GM19324 (cell line): ENCODE data around the gene RPTOR.
"Not testable (repeated sequence)": the region's sequence is repeated elsewhere in the genome, so short reads cannot be mapped to it uniquely, and the experiment has no call there.

Source experiments
- ATAC-seq: cut with Tn5 transposase; IDR thresholded peaks from one replicate; pipeline ENCODE4 v1.9.1; 2021; ENCODE audit warnings: mild to moderate bottlenecking, moderate library complexity; ENCODE audit not compliant: unreplicated experiment, low FRiP score

RPTOR gene

GRCh38 chr17:80803451-80804428 is 259.1 kb downstream of the RPTOR start:
- ATAC-seq: no peak

DNA sequence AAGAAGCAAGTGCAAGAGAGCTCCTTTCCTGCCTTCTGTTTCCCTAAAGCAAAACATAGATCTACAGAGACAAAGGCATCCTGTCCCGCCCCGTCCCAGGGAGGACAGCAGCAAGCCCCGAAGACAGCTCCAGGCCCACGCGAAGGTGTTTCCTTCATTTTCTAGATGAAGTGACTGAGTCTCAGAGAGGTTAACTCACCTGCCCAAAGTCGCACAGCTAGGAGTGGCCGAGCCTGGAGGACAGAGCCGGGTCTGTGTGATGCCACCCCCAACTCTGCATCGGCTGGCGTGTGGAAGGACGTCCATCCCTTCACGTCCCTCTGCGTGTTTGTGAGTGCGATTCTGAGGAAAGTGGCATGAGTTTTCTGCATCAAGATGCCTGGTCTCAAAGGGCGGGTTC is 259.8 kb downstream of the RPTOR start:
- no peak for ATAC-seq

- ATAC-seq: no peak
These were observed 260.6 kb downstream of the RPTOR start for GRCh38 chr17:80805032-80805751.

- ATAC-seq: no peak
These were observed 262.4 kb downstream of the RPTOR start for GRCh38 chr17:80807014-80807413.

- no peak for ATAC-seq
These were observed 263.2 kb downstream of the RPTOR start for GRCh38 chr17:80807882-80808281.

DNA sequence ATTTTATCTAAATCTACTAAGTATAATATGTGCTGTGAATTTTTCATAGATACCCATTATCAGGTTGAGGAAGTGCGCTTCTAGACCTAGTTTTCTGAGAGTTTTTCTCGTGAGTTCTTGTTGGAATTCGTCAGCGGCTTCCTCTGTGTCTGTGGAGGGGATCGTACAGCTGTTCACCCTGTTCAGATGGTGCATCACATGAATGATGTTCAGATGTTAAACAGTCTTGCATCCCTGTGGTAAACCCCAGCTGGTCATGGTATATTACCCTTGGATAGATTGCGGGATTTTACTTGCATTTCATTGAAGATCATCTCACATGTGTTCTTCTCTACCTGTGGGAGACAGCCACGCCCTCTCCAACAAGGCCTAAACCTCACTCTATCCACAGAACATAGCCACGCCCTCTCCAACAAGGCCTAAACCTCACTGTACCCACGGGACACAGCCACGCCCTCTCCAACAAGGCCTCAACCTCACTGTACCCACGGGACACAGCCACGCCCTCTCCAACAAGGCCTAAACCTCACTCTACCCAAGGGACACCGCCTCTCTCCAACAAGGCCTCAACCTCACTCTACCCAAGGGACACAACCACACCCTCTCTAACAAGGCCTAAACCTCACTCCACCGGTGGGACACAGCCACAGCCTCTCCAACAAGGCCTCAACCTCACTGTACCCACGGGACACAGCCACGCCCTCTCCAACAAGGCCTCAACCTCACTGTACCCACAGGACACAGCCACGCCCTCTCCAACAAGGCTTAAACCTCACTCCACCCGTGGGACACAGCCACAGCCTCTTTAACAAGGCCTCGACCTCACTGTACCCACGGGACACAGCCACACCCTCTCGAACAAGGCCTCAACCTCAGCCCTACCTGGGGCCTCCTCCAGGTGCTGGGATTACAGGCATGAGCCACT is 266.8 kb downstream of the RPTOR start:
- ATAC-seq: no peak

GRCh38 chr17:80812362-80813088 is 267.9 kb downstream of the RPTOR start:
- ATAC-seq: no peak

DNA sequence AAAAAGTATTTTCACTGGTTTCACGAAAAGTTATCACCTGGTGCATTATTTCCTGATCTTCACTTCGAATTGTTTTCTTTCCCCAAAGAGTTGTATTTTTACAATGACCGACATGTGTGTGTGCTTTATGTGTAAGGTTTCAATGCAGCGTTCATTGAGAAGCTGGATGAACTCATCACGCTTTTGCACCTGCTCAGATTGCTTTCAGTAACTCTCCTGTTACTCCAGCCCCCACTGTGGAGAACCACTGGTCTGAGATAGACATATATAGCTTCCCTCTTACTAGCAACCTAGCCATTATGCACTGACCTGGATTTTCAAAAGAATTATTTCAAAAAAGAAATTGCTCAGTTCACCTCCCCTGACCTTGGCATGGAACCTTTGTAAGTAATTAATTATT is 268.7 kb downstream of the RPTOR start:
- no peak for ATAC-seq

DNA sequence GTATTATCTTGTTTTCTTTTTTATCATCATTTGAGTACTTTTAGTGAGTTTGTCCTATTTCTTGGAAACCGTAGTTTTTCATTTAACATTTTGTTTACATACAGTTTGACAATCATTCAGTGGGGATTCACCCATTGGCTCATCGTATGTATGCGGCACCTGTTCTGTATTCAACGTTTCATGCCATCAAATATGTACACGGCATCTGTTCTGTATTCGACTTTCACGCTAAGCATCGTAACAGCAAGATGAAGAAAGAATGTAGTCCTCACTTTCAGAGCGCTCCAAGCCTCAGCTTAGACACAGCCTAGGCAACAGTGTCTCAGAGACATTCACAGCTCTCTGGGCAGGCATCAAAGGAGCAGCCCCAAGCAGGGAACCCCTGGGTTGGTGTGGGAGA is 269.9 kb downstream of the RPTOR start:
- no peak for ATAC-seq

- ATAC-seq: no peak
These were observed 270.6 kb downstream of the RPTOR start for GRCh38 chr17:80815151-80815681.

- ATAC-seq: not testable (repeated sequence)
These were observed 271.1 kb downstream of the RPTOR start for GRCh38 chr17:80815718-80816117.

DNA sequence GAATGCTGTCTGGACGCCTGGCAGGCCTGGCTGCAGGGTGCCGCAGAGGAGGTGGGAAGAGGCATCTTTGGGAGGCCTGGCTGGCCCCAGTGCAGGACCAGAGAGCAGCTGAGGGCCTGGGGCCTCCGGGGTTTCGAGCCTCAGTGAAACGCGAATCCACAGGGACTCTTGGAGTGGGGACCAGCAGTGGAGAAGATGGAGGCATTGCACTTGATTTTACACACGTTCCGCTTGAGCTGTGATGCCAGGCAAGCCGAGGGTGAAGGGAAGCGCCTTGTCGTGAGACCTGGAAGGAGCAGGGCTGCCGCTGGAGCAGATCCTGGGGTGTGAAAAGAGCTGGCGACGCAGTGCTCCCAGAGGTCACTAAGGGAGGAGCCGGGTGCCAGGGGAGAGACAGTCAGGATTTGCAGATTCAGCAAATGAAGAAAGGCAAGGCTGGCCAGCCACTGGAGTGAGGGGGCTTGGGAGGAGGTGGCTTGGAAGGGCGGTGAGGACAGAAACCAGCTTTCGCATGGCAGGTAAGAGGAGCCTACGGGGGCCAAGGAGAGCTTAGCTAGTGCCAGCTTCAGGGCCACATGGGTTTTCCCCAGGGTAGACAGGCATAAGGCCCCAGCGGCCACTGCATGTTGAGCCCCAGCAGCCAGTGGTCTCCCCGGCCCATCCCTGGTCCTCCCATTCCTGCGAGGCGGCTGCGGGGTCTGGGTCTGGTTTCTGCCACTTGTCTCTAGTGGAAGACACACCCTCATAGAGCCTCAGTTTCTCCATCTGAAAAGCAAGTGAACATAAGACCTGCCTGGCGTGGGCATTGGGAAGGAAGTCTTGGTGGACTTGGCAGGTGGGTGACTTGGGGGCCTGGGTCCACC is 271.8 kb downstream of the RPTOR start:
- ATAC-seq: no peak

- ATAC-seq: no peak
These were observed 272.7 kb downstream of the RPTOR start for GRCh38 chr17:80817321-80817845.

DNA sequence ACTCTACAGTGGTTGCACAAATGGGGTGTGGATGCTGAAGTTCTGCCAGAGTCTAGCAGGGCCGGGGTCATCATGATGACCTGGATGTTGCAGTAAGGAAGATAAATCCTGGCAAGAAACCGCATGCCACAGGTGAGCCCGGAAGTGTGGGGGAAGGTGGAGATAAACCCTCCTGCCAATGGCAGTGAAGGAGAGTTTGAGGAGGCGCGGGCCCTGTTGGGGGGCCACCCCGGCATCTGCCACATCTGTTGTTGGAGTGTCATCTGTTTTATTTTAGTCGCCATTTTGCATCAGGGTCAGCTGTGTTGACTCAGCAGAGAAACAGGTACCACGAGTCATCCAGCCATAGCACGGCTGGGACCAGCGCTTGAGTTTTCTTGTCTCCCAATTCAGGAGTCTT is 273.2 kb downstream of the RPTOR start:
- ATAC-seq: no peak

DNA sequence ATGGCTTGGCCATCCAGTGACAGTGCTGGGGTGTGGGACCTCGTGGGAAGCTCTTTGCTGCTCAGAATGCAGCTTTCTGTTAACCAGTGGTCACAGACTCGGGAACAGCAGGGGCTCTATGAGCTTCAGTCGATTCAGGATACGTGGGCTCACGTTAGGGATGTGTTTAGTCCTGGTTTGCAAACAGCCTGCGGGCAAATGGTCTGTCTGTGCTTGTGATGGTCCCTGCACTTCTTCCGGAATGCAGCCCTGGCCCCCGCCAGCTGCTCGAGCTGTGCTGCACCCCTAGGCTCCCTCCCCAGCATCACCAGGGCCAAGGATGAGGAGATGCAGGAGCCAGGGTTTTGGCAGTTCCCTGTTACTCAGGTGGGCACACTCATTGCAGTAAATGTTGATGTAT is 274.2 kb downstream of the RPTOR start:
- ATAC-seq: no peak

GRCh38 chr17:80819422-80820164 is 275.0 kb downstream of the RPTOR start:
- ATAC-seq: no peak

GRCh38 chr17:80820331-80820730 is 275.7 kb downstream of the RPTOR start:
- no peak for ATAC-seq

DNA sequence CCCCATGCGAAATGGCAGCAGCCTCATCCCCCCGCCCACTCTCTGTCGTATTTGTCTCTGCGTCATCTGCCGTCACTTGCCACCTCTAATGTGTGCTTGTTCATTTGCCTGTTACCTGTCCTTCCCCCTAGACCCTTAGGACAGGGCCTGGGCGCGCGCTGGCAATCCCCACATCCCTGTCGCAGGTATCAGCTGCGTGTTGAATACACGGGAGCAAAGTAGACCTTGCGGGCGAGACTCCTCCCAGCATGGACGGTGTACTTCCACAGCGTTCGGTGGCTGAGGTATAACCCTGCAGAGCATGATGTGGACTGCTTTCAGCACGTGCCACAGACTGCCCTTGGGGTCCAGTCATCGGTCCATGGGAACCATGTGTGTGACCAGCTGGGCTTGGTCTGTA is 276.9 kb downstream of the RPTOR start:
- no peak for ATAC-seq
